ENCODE measurements around the gene ACER1. TPM values are rescaled to one million over a fixed set of nuclear protein-coding genes. Genes with fewer than 3 reads are reported as not detected.

Gene ACER1
- total RNA-seq, 1 donor from 2014 or later, result not detected

GRCh38 chr19:6374161-6374709 is 40.8 kb upstream of the ACER1 start:
- ATAC-seq (ENCODE audit: low read depth) (no peak), DNase-seq (no peak)
- TF ChIP-seq CTCF (IDR thresholded peaks at IDR 0.05), result no peak
- ChIA-PET POLR2A (interaction anchor here (0.6 to 2.0 kb wide), 3 partner anchors 15 to 489 kb away, joined by 3 to 11 read pairs (median 9); partner anchors contain the start of gene GTF2F1), CTCF (no interaction called here)
- Mint-ChIP-seq H3K9me3 (no peaks in the 10 kb centered on the region), H3K27me3 (no peaks in the 10 kb centered on the region), H3K4me3 (no peak overlapping the region), H3K27ac (no peak overlapping the region), H3K4me1 (peaks cover 15% of the 10 kb centered on the region), H3K36me3 (ENCODE audit: low read depth) (peaks cover 23% of the 10 kb centered on the region)
- intact Hi-C loops (cut with micrococcal nuclease), result loop anchor here (5.0 kb wide), 3 partner anchors 378 to 428 kb away; partner anchors contain the start of gene RANBP3

GRCh38 chr19:6373813-6374108 is 40.3 kb upstream of the ACER1 start:
- peak overlapping the region; percentile 92 for H3K4me3 Mint-ChIP-seq
- ChIA-PET POLR2A (interaction anchor here (0.6 to 2.1 kb wide), 6 partner anchors 12 to 490 kb away, joined by 3 to 47 read pairs (median 10); partner anchors contain the start of genes CLPP, GTF2F1 and KHSRP), CTCF (no interaction called here)
- H3K36me3 Mint-ChIP-seq (ENCODE audit: low read depth), result peaks cover 26% of the 10 kb centered on the region
- peak overlapping the region; percentile 73 for H3K27ac Mint-ChIP-seq
- no peak for TF ChIP-seq CTCF (IDR thresholded peaks at IDR 0.05)
- ATAC-seq (ENCODE audit: low read depth) (no peak), DNase-seq (no peak)
- no peaks in the 10 kb centered on the region for H3K27me3 Mint-ChIP-seq
- peaks cover 15% of the 10 kb centered on the region for H3K4me1 Mint-ChIP-seq
- intact Hi-C loops (cut with micrococcal nuclease), result loop anchor here (1.0 to 5.0 kb wide), 10 partner anchors 12 to 469 kb away; partner anchors contain the start of genes CLPP, GTF2F1, RANBP3 and TUBB4A
- no peaks in the 10 kb centered on the region for H3K9me3 Mint-ChIP-seq

- peak; percentile 94 for DNase-seq
- intact Hi-C loops (cut with micrococcal nuclease), result loop anchor here (1.0 to 5.0 kb wide), 10 partner anchors 12 to 468 kb away; partner anchors contain the start of genes CLPP, GTF2F1, RANBP3 and TUBB4A
- Mint-ChIP-seq H3K9me3 (no peaks in the 10 kb centered on the region), H3K4me3 (peak overlapping the region; percentile 92), H3K27me3 (no peaks in the 10 kb centered on the region), H3K27ac (peak overlapping the region; percentile 93), H3K36me3 (ENCODE audit: low read depth) (peaks cover 25% of the 10 kb centered on the region), H3K4me1 (peaks cover 15% of the 10 kb centered on the region)
- TF ChIP-seq CTCF (IDR thresholded peaks at IDR 0.05), result no peak
- peak; percentile 72 for ATAC-seq (ENCODE audit: low read depth)
- CTCF ChIA-PET, result interaction anchor here (1.0 kb wide), 1 partner anchor 490 kb away, joined by 4 read pairs; no protein-coding TSS in a partner anchor
- POLR2A ChIA-PET, result interaction anchor here (0.6 to 2.1 kb wide), 14 partner anchors 11 to 726 kb away, joined by 3 to 47 read pairs (median 6); partner anchors contain the start of genes CLPP, DENND1C, GPR108 and GTF2F1
Measured at GRCh38 chr19:6373096-6373812, 39.8 kb upstream of the ACER1 start.

GRCh38 chr19:6372594-6373095 is 39.2 kb upstream of the ACER1 start, which contains the start of gene ALKBH7:
TSS of gene ALKBH7 (plus strand) at chr19:6372794. CDS start at chr19:6372821, 27 bp downstream.
- POLR2A ChIA-PET, result interaction anchor here (0.5 to 2.1 kb wide), 19 partner anchors 11 to 1241 kb away, joined by 3 to 47 read pairs (median 4); partner anchors contain the start of genes CLPP, DENND1C, GPR108 and GTF2F1
- TF ChIP-seq CTCF (IDR thresholded peaks at IDR 0.05), result no peak
- intact Hi-C loops (cut with micrococcal nuclease), result loop anchor here (1.0 to 5.0 kb wide), 11 partner anchors 11 to 468 kb away; partner anchors contain the start of genes CLPP, GPR108, GTF2F1 and RANBP3
- Mint-ChIP-seq H3K4me3 (peak within 1 kb of the TSS; percentile 92), H3K27ac (peak within 1 kb of the TSS; percentile 93), H3K4me1 (peaks cover 15% of the 10 kb centered on the region), H3K36me3 (ENCODE audit: low read depth) (peaks cover 26% of the 10 kb centered on the region), H3K9me3 (no peaks in the 10 kb centered on the region), H3K27me3 (no peaks in the 10 kb centered on the region)
- CTCF ChIA-PET, result interaction anchor here (0.5 to 1.3 kb wide), 3 partner anchors 11 to 1563 kb away, joined by 3 to 5 read pairs (median 4); partner anchors contain the start of gene CLPP
- ATAC-seq (ENCODE audit: low read depth), result peak; percentile 74
- DNase-seq, result peak; percentile 84

Data from activated B cell treated with CpG ODN at 0.5 μM for 24 hours (primary cell).